Endothelial cell of umbilical vein (primary cell): ENCODE measurements around the gene CYSLTR2. TPM values are rescaled to one million over a fixed set of nuclear protein-coding genes. Genes with fewer than 3 reads are reported as not detected.

Source experiments
- BruUV-seq: library from RNA; stranded (reverse); fragments of 400-500 nt; replicated peaks from 2 replicates; lab custom pipeline; 2021; lab: Mats Ljungman, UMichigan
- CTCF ChIA-PET: fragments of 300-600, 350-600 bp; sonication (Branson Sonifier 250); formaldehyde crosslinking; loops from one replicate; lab custom pipeline; 2021; ENCODE audit warnings: antibody characterized with exemption, inconsistent platforms; lab: Charles Lee
- POLR2A ChIA-PET: fragments of 300-600, 350-600 bp; sonication (Branson Sonifier 250); formaldehyde crosslinking; loops from one replicate; lab custom pipeline; 2021; ENCODE audit warnings: antibody characterized with exemption, inconsistent platforms; lab: Charles Lee
- DNase-seq: peaks from one replicate; pipeline ENCODE4 v3.0.0-alpha.2; 2011; ENCODE audit warnings: low read depth, low spot score
- FAIRE-seq: peaks from 2 replicates; lab custom pipeline; 2011; peaks lifted over from hg19 to GRCh38; lab: Jason Lieb, UNC
- H2AFZ ChIP-seq: 2 replicates; pipeline ENCODE4 v1.6.0; 2012; ENCODE audit warnings: low read depth, low read length, control low read depth, inconsistent platforms
- H3K27ac ChIP-seq: 2 replicates; pipeline ENCODE4 v1.5.1; 2011; ENCODE audit warnings: low read depth, mild to moderate bottlenecking, control low read depth, low read length, moderate library complexity; ENCODE audit not compliant: insufficient read depth
- H3K27me3 ChIP-seq, 2 experiments: 2 replicates each; pipeline versions ENCODE4 v1.6.0 to v1.6.1; 2011; ENCODE audit warnings: low read length in 2 of 2, mixed read lengths in 1 of 2; ENCODE audit not compliant: control insufficient read depth in 2 of 2, insufficient read depth in 2 of 2
- H3K36me3 ChIP-seq, 2 experiments: 2 replicates in 1 of 2; 3 replicates in 1 of 2; pipeline ENCODE4 v1.5.1; 2011; ENCODE audit warnings: low read length in 2 of 2, mild to moderate bottlenecking in 1 of 2, moderate library complexity in 1 of 2; ENCODE audit not compliant: control insufficient read depth in 2 of 2, insufficient read depth in 2 of 2; ENCODE audit errors: extremely low read depth in 1 of 2
- H3K4me1 ChIP-seq: 3 replicates; pipeline ENCODE4 v1.5.1; 2011; ENCODE audit warnings: mild to moderate bottlenecking, low read length; ENCODE audit not compliant: control insufficient read depth, insufficient read depth; ENCODE audit errors: extremely low read depth
- H3K4me2 ChIP-seq: 2 replicates; pipeline ENCODE4 v1.6.1; 2011; ENCODE audit warnings: low read length, control low read depth, mixed read lengths; ENCODE audit not compliant: insufficient read depth
- H3K4me3 ChIP-seq, 3 experiments: fragments of 200-600 bp in 1 of 3; sonication (generic), shearing (Covaris generic) in 1 of 3; replicated peaks in 1 of 3; 2 replicates each; pipeline ENCODE4 v1.5.1; 2011 to 2016; ENCODE audit warnings: control low read depth in 3 of 3, low read length in 3 of 3, mild to moderate bottlenecking in 2 of 3, inconsistent platforms in 1 of 3, low read depth in 1 of 3, moderate library complexity in 1 of 3; ENCODE audit not compliant: insufficient read depth in 1 of 3
- H3K79me2 ChIP-seq: 2 replicates; pipeline ENCODE4 v1.6.0; 2012; ENCODE audit warnings: low read length, inconsistent platforms; ENCODE audit not compliant: control insufficient read depth, insufficient read depth
- H3K9ac ChIP-seq: replicated peaks from 2 replicates; pipeline ENCODE3; 2011; ENCODE audit warnings: low read length, control low read depth; ENCODE audit not compliant: insufficient read depth; ENCODE audit errors: extremely low read depth
- H3K9me1 ChIP-seq: replicated peaks from 3 replicates; pipeline ENCODE4 v1.6.0; 2011; ENCODE audit warnings: mild to moderate bottlenecking, low read length; ENCODE audit not compliant: control insufficient read depth, insufficient read depth; ENCODE audit errors: extremely low read depth
- H3K9me3 ChIP-seq: replicated peaks from 2 replicates; pipeline ENCODE4 v1.5.1; 2012; ENCODE audit warnings: low read length, inconsistent platforms; ENCODE audit not compliant: control insufficient read depth, insufficient read depth
- H4K20me1 ChIP-seq: replicated peaks from 2 replicates; pipeline ENCODE3; 2011; ENCODE audit warnings: mild to moderate bottlenecking, low read length; ENCODE audit not compliant: control insufficient read depth, insufficient read depth; ENCODE audit errors: extremely low read depth
- EZH2 ChIP-seq: IDR thresholded peaks from 2 replicates; pipeline ENCODE4 v1.6.1; 2012; ENCODE audit warnings: borderline replicate concordance, low read depth, mild to moderate bottlenecking, moderate library complexity, low read length, inconsistent platforms; ENCODE audit not compliant: severe bottlenecking
- FOS ChIP-seq: IDR thresholded peaks from 2 replicates; pipeline ENCODE4 v1.6.1; 2011; ENCODE audit warnings: mild to moderate bottlenecking, low read length, moderate library complexity, borderline replicate concordance; ENCODE audit not compliant: insufficient read depth
- GATA2 ChIP-seq: IDR thresholded peaks from 2 replicates; pipeline ENCODE4 v1.7.0; 2011; ENCODE audit warnings: low read depth, mild to moderate bottlenecking, moderate library complexity, mixed read lengths, low read length; ENCODE audit not compliant: insufficient read length, insufficient read depth
- JUN ChIP-seq: IDR thresholded peaks from 2 replicates; pipeline ENCODE4 v1.6.1; 2011; ENCODE audit warnings: borderline replicate concordance, low read depth; ENCODE audit not compliant: insufficient read length, insufficient read depth
- MYC ChIP-seq: IDR thresholded peaks from one replicate; pipeline ENCODE4 v1.6.1; 2011; ENCODE audit warnings: mild to moderate bottlenecking, low read depth, low read length
- POLR2A ChIP-seq: IDR thresholded peaks from 2 replicates; pipeline ENCODE4 v1.6.1; 2012; ENCODE audit warnings: low read depth, mild to moderate bottlenecking, control low read depth, low read length
- POLR2AphosphoS5 ChIP-seq: IDR thresholded peaks from 2 replicates; pipeline ENCODE4 v1.6.1; 2012; ENCODE audit warnings: low read depth, mild to moderate bottlenecking, control low read depth, low read length, moderate library complexity; ENCODE audit not compliant: insufficient read depth
- dilution Hi-C: fragments of 300-500 bp; cut with MboI; formaldehyde crosslinking; loops from one replicate; pipeline ENCODE4 v1.15.0; 2019; ENCODE audit warnings: low sequenced_read_pairs; ENCODE audit not compliant: extremely low pct_ligation_motif_present
- intact Hi-C: fragments of 100-400 bp; cut with micrococcal nuclease; formaldehyde crosslinking; loops from one replicate; pipeline ENCODE4 v1.10.0; 2022
- polyA plus RNA-seq, 4 experiments: library from polyadenylated mRNA; depleted of rRNA in 3 of 4; stranded (reverse) in 3 of 4; unstranded in 1 of 4; fragments of >200 nt; gene quantifications; 2 replicates each; pipeline versions ENCODE4 v1.2.1 to v1.2.3, GENCODE V29; 2011 to 2012; ENCODE audit warnings: missing spikeins in 1 of 4
- total RNA-seq: library from RNA; stranded (reverse); gene quantifications from 2 replicates; pipeline ENCODE4 v1.2.3, GENCODE V29; 2021
- TF ChIP-seq, protein P1 (sequence below), 2 donors: IDR thresholded peaks; 1 replicate in 1 of 2; 2 replicates in 1 of 2; pipeline ENCODE4 v1.5.1; 2011; ENCODE audit warnings: low read length in 2 of 2, mild to moderate bottlenecking in 2 of 2, moderate library complexity in 2 of 2, control low read depth in 1 of 2, inconsistent platforms in 1 of 2, low read depth in 1 of 2; ENCODE audit not compliant: insufficient read depth in 1 of 2; ENCODE audit errors: extremely low read depth in 1 of 2
- TF ChIP-seq, protein P2 (sequence below): IDR thresholded peaks from 2 replicates; pipeline ENCODE4 v1.6.1; 2011; ENCODE audit not compliant: insufficient read depth, insufficient read length

The CYSLTR2 gene
- total and polyA plus RNA-seq, 2 donors (not counting 3 experiments of a cell fraction or from before 2014, with no cell fraction given), result 0.10 to 0.31 TPM

DNA sequence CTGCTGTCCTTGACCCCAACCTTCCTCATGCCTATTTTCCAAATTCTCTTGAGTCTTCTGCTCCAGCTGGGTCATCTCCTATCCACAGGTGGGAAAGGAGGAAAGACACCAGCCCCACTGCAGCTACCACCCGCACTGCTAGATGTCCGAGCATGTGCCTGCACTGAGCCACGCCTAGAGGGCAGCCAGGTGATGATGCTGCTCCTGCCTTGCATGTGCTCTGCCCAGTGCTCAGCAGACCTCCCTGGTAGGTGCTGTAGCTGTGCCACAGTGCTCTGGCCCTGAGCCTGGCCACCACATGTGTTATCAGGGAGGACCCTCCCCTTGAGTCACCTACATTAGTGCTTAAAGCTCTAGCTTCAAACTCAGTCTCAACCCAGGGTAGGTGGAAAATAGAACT lies 6.9 kb upstream of the CYSLTR2 start:
- ChIA-PET CTCF (no interaction called here), POLR2A (no interaction called here)
- H3K9me1 ChIP-seq, result no peaks in the 10 kb centered on the region
- TF ChIP-seq JUN (no peak), EZH2 (no peak), MYC (no peak), GATA2 (no peak), FOS (no peak), POLR2A (no peak), POLR2AphosphoS5 (no peak)
- TF ChIP-seq, protein P1, sequence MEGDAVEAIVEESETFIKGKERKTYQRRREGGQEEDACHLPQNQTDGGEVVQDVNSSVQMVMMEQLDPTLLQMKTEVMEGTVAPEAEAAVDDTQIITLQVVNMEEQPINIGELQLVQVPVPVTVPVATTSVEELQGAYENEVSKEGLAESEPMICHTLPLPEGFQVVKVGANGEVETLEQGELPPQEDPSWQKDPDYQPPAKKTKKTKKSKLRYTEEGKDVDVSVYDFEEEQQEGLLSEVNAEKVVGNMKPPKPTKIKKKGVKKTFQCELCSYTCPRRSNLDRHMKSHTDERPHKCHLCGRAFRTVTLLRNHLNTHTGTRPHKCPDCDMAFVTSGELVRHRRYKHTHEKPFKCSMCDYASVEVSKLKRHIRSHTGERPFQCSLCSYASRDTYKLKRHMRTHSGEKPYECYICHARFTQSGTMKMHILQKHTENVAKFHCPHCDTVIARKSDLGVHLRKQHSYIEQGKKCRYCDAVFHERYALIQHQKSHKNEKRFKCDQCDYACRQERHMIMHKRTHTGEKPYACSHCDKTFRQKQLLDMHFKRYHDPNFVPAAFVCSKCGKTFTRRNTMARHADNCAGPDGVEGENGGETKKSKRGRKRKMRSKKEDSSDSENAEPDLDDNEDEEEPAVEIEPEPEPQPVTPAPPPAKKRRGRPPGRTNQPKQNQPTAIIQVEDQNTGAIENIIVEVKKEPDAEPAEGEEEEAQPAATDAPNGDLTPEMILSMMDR (IDR thresholded peaks at IDR 0.05; ENCODE audit: extremely low read depth in 1 of 2, insufficient read depth in 1 of 2, low read depth in 1 of 2, low read length in 2 of 2), result no peak
- TF ChIP-seq, protein P2, sequence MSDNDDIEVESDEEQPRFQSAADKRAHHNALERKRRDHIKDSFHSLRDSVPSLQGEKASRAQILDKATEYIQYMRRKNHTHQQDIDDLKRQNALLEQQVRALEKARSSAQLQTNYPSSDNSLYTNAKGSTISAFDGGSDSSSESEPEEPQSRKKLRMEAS, result no peak
- H3K9ac ChIP-seq, result no peak overlapping the region
- H4K20me1 ChIP-seq, result no peaks in the 10 kb centered on the region
- H3K36me3 ChIP-seq, result no peaks in the 10 kb centered on the region
- H3K27me3 ChIP-seq, result peaks cover 0 to 2% of the 10 kb centered on the region in 2 experiments
- H2AFZ ChIP-seq, result no peak overlapping the region
- no peak overlapping the region for H3K4me3 ChIP-seq
- H3K27ac ChIP-seq, result no peak overlapping the region
- intact Hi-C loops, result no loop called here
- no peaks in the 10 kb centered on the region for H3K4me1 ChIP-seq
- no TSS peak for BruUV-seq
- DNase-seq (no peak), FAIRE-seq (no peak)
- H3K4me2 ChIP-seq, result no peak overlapping the region
- dilution Hi-C loops, result no loop called here
- no peaks in the 10 kb centered on the region for H3K79me2 ChIP-seq
- no peaks in the 10 kb centered on the region for H3K9me3 ChIP-seq
